HG02938 (cell line): ENCODE results near the gene TRIP13.
"Not testable (repeated sequence)": the region's sequence is repeated elsewhere in the genome, so short reads cannot be mapped to it uniquely, and the experiment has no call there.

Experiments
- ATAC-seq: cut with Tn5 transposase; IDR thresholded peaks from one replicate; pipeline ENCODE4 v1.9.1; 2021; ENCODE audit warnings: mild to moderate bottlenecking, moderate library complexity; ENCODE audit not compliant: unreplicated experiment

The TRIP13 gene

DNA sequence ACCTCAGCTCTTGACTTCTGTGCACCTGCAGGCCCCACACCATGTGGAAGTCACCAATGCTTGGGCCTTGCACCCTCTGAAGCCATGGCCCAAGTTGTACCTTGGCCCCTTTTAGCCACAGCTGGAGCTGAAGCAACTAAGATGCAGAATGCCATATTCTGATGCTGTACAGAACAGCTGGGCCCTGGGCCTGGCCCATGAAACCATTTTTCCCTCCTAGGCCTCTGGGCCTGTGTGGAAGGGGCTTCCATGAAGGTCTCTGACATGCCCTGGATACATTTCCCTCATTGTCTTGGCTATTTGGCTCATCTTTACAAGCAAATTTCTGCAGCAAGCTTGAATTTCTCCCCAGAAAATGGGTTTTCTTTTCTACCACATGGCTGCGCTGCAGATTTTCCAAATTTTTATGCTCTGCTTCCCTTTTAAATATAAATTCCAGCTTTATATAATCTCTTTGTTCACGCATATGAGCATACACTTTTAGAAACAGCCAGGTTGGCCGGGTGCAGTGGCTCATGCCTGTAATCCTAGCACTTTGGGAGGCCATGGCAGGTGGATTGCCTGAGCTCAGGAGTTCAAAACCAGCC, 41.8 kb downstream of the TRIP13 start:
- ATAC-seq = not testable (repeated sequence)

DNA sequence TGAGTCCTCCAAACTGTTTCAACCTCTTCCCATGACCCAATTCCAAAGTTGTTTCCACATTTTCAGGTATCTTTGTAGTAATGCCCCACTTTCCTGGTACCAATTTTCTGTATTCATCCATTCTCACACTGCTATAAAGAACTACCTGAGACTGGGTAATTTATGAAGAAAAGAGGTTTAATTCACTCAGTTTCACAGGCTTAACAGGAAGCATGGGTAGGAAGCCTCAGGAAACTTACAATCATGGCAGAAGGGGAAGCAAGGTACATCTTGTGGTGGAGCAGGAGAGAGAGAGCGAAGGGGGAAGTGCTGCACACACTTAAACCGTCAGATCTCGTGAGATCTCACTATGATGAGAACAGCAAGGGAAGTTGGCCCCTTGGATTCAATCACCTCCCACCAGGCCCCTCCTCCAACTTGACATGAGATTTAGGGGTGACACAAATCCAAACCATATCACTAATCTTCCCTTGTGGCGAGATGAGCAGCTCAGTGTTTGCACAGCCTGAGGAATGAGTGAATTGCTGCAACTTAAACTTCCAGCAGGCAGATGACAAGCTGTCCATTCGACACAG, 42.9 kb downstream of the TRIP13 start:
- no peak for ATAC-seq

DNA sequence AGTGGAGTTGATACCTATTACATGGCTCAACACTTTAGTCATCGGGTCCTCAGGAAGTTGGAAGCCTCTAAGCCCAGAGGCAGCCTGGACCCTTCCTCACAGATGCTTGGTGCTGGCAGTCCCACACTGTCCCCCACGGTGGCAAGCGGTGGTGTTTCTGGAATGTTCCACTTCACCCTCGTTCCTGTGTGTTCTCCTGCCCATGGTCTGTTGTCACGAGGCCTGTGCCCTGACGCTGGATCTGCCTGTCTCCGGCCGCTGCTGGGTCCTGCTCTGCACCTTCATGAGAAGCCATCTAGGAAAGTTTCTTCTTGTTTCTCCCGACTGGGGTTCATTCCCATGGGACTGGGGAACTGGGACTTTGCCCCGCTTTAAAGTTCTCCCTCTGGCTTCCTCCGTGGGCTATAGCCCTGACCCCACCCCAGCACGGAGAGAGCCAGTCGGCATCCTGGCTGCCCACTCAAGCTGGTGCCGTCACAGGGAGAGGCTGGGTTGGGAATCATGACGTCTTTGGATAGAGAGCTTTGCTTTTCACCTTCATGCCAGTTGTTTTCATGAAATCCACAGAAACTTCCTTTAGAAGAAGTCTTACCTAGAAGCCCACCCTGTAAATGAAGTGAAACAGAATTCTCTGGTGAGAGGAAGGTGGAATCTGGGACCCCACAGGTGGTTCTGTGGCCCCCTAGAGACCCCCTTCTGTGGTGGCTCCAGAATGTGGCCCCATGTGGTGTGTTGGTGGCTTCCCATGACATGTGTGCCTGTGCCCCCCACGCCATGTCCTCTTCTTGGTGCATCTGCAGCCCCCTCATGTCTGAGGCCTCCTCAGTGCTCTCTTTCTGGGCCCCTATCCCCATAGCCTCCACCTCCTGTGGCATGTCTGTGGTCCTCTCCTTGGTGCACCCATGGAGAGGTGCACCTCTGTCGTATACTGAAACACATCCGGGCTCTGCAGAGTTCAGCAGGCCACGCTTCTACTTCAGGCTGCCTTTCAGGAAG, 43.8 kb downstream of the TRIP13 start:
- no peak for ATAC-seq

DNA sequence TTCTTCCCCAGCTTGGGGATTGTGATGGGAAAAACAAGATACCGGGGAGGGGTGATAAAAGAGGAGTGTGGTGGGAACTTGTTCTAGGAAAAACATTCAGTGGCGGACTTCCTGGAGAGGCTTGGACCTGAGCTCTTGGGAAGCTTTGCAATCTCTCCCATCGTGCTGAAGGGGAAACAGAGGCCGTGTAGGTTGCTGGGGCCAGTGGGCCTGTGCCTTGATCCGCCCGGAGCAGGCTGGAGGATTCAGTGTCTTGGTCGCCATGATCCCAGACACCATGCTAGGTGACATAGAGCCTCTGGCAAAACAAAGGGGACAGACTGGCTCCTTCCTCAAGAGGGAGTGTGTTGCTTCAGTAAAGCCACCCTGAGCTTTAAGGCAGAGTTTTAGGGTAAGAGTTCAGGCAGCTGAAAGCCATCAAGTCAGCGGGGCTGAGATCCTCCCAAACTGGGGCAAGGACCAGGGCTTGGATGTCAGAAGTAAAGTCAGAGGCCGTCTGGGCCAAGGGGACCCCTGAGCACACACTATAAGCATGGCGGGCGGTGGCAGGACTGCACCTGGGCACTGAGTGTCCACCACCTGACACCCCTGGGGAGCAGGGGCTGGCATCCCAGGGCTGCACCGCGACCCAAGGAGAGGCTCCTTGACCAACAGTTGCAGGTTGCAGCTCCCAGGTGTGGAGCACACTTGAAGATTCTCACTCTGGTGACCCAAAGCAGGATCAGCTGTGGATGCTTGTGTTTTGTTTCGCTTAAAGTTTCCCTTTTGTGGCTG, 44.7 kb downstream of the TRIP13 start:
- ATAC-seq = no peak

DNA sequence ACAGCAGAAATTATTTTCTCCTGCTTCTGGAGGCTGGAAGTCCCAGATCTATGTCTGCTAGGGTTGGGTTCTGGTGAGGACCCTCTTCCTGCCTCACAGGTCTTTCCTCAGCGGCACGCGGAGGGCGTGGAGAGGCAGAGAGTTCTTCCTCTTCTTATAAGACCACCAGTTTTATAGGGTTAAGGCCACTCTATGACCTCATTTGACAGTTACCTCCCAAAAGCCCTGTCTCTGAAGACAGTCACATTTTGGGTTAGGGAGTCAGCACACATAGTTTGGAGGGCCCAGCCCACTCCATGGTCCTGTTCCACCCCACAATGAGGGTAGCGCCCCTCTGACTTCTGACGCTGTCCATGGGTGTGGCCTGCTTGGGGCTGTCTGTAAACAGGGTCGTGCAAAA, 46.7 kb downstream of the TRIP13 start:
- no peak for ATAC-seq

DNA sequence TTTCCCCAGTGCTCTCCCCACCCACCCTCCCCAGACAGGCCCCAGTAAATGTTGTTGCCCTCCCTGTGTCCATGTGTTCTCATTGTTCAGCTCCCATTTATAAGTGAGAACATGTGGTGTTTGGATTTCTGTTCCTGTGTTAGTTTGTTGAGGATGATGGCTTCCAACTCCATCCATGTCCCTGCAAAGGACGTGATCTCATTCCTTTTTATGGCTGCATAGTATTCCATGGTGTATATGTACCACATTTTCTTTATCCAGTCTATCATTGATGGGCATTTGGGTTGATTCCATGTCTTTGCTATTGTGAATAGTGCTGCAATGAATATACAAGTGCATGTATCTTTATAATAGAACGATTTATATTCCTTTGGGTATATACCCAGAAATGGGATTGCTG, 48.1 kb downstream of the TRIP13 start:
- ATAC-seq = not testable (repeated sequence)

DNA sequence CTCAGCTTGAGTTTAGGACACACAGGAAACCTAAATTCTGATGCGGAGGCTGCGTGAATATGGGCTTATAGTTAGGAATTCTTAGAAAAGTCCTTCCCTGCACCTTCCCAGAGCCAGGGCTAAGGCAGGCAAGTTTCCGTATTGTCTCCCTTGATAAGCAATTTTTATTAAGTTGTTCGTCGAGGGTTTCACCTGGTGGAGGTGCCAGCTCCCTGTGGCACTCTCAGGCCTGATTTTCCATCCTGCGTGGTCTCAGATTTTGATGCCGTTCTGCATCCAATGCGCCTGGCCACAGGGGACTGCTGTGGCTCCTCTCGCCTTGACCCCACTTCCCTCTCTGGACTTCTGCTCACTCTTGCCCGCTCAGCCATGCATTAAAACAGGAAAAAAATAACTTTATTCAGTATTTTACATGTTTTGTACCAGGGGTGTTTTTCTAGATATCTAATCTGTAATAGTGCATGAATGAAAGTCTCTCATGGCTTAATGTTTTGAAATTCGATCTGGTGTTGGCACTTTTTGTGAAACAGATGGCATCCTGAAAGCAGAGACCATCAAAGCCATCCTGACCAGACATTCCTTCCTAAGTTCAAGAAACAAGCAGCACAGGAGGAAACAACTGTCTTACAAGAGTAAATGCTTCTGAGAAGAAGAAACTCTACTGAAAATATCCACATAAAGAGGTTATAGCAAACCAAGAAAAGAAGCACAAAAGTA, 50.7 kb downstream of the TRIP13 start:
- ATAC-seq = no peak

DNA sequence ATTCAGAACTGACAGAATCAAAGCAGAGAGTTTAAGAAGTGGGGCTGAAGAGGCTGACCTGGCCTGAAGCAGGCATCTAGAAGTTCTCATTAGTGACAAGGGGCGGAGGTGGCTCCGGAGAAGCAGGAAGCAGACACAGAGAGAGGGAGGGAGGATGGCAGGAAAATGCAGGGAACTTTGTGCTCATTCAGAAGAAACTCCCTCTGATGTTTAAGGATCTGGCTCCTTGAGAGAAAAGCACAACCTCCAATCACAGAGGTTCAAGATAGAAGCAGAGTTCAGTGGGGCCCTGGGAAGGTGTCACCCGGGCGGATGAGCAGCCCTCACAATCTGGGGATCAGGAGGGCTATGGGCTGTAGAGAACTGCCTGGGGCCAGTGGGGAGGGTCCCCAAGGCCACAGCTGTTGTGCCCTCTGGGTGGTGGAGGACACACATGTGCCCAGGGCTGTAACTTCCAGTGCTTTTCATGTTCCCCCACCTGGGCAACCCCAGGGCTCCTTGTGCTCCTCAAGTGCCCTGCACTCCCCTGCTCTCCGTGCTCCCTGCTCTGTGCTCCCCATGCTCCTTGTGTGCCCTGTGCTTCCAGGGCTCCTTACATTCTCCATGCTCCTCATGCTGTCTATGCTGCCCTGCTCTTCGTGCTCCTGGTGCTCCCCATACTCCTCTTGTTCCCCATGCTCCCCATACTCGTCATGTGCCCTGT, 51.4 kb downstream of the TRIP13 start:
- no peak for ATAC-seq

DNA sequence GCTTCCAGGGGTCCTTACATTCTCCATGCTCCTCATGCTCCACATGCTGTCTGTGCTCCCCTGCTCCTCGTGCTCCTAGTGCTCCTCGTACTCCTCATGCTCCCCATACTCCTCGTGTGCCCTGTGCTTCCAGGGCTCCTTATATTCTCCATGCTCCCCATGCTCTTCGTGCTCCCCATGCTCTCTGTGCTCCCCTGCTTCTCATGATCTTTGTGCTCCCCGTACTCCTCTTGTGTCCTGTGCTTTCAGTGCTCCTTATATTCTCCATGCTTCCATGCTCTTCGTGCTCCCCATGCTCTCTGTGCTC, 51.9 kb downstream of the TRIP13 start:
- no peak for ATAC-seq

DNA sequence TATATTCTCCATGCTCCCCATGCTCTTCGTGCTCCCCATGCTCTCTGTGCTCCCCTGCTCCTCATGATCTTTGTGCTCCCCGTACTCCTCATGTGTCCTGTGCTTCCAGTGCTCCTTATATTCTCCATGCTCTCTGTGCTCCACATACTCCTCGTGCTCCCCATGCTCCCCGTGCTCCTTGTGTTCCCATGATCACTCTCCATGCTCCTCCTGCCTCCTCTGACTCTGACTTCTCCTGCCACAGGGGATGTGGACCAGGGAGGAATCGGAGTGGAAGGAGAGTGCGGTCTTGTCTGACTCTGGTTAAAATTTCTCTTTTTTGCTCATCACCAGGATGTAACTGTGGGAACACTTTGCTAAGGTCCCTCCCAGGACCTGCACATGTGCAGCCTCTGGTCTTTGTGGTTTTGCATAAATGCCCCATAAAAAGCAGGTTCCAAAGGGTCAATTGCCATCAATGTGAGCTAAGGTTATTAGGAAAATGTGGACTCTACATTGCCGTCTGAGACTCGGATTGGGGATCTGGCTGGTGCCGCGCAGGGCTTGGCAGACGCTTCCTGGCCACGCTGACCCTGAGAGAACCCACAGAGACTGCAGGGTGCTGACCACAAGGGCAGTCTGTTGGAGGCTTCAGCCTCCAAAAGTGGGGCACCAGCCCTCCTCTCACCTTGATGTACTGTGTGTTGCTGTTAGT, 52.5 kb downstream of the TRIP13 start:
- ATAC-seq = no peak

DNA sequence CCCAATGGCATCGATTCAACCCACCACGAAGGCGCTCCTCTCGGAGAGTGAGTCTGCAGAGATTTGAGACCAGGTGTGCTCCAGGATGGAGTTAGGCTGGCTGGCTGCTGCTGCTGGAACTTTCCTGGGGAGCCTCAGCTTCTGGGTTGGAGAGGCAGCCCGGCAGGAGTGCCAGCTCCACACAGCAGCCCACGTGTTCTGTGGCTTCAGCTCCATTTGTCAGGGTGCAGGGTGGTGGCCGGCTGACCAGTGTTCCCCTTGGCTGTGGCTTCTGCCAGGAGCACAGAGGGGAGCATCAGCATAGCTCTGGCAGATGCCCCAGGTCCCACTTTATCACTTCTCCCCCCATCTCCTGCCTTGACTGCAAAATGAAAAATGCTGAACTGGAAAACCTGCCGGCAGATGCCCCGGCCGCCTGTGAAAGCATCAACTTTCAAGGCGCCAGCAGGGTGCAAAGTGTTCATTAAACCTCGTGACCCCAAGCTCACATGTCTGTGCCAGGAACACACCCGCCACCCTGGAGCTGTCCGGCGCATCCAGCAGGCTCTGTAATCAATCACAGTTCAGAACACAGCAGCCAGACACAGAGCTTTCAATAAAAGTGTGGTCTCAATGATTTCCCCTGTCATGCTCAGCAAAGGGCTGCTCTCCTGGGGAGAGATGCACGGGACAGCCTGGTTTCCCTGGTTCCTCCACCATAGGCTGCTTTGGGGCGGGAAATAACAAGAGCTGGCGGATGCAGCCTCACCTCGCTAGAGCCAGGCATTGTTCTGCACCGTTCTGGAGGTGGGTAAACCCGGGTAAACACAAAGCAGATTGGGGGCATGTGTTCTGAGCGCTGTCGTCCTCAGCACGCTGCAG, 53.2 kb downstream of the TRIP13 start:
- no peak for ATAC-seq

DNA sequence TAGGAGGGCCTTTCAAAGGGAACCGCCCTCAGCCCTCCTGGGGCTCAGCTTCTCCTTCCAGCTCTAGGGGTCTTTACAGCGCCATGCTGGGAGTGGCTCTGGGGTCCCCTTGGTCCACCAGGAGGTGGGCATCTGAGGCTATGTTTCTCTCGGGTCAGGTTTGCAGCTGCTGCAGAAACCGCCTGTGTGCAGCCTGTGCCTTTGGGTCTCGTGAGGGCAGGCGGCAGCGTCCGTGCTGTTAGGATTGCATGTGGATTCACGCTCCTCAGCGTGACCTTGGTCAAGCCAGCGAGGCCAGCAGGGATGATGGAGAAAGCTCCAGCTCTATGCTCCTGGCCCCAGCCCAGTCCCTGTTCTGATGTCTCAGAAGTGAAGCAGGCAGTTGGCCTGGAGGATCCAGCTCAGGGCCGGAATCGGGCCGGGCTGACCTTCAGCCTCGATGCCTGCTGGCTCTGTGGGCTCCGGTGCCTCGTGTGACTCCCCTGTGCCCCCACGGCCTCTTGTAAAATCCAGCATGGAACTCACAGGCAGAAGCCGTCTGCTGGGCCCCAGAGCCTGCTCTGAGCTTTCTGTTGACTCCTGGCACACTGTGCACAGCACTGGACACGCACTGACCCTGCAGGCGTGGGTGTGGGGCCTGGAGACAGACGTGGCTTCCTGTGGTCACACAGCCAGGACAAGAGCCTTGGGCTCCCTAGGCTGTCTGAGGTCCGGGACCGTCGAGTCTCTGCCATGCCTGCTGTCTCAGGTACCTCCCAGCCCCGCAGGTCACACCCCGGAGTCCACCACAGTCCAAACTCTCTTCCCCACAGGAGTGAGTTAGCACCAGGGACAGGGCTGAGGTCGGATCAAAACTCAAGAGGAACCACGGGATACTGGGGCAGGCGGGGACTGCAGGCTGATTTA, 54.3 kb downstream of the TRIP13 start:
- no peak for ATAC-seq

DNA sequence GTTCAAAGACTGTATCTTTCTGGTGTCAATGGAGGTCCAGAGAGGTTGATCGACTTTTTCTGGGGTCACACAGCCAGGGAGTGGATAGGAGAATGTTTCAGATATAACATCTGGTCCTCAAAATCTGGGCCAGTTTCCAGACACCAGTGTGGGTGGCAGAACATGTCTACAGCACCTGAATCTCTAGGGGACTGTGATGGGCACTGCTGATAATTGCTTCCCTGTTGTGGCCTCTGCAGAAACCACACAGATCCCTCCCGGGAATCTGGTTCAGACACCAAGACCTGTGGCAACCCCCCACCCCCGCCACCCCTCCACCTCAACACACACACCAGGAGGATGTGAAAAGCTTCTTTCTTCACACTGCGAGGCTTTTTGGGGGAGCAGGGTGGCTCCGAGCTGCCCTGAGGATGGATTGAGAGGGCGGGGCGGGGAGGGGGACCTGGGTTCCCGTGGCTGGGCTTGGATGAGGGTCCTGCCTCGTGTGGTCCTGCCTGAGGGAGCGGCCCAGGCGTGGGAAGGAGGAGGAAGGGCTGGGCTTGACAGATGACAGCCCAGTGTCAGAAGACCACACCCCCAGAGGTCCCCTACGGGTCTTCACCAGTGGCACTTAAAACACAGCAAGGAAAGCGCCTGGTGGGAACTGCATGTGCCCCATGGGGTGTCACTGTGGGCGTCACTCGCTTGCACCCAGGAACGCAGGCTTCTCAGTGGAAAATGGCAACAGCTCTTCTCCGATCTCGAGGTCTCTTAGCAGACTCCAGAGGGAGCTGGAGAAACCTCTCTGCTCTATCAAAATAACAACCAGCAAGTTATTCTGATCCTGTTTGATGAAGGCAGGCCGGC, 55.2 kb downstream of the TRIP13 start:
- no peak for ATAC-seq

DNA sequence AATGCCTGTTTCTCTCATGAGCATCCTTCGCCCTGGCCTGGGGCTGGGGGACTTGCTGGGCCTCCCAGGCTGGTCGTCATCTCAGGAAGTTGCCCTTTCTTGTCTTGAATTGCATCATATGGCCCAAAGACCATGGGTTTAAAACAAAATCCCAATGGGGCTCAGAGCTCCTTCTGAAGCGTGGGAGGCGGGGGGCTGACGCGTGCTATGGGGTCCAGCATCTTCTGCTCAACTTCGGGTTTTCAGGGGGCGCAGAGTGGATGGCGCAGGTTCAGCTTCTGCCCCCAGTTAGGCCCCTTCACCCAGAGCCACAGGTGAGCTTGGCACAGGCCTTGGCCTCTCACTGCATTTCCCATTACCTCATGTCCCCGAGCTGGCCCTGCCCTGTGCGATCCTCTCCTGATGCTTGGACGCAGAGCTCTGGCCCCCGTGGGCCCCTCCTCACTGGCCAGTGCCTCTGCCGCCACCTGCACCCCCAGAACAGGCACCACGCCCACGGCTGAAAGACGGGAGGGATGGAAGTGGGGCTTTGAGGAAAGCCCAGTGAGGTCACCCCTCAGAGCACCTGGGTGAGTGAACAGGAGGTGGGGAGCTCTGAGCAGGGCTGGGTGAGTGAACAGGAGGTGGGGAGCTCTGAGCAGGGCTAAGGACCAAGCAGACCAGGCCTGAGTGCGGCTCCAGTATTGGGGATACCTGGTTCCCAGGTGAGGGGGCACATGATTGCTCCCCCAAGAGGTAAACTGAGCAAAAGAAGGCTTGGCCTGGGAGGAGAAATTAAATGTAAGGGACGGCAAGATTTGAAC, 56.0 kb downstream of the TRIP13 start:
- no peak for ATAC-seq

DNA sequence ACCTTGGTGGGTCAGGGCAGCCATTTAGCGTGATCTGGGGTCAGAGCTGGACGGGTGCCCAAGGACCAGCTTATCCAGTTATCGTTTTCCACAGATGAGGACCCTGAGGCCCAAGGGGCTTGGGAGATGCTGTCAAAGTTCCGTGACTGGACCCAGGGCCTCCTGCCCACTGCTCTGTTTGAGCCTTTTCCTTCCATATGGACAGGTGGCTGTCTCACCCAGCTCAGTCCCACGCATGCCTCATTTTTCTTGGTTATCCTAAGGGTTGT, 56.5 kb downstream of the TRIP13 start:
- ATAC-seq = no peak
